ENCODE results near the gene USP31. TPM values are rescaled to one million over a fixed set of nuclear protein-coding genes. Genes with fewer than 3 reads are reported as not detected.

Gene USP31
- total and polyA plus RNA-seq, 2 donors from 2014 or later: 3.5 to 19.7 TPM

GRCh38 chr16:23074423-23074822, 74.8 kb downstream of the USP31 start:
- Histone ChIP-seq H3K36me3 (ENCODE audit: control insufficient read depth in 2 of 3, insufficient read depth in 3 of 3, low read length in 3 of 3) (peaks cover 3 to 14% (median 13%) of the 10 kb centered on the region in 3 donors), H3K9ac (ENCODE audit: low read length in 3 of 3) (no peak overlapping the region), H3K9me3 (ENCODE audit: control insufficient read depth in 2 of 3, insufficient read depth in 1 of 3, low read length in 3 of 3) (no peaks in the 10 kb centered on the region), H3K4me3 (ENCODE audit: low read length in 3 of 3) (no peak overlapping the region), H3K27me3 (ENCODE audit: control insufficient read depth, insufficient read depth, low read length) (no peaks in the 10 kb centered on the region), H3K4me1 (ENCODE audit: control insufficient read depth in 2 of 3, insufficient read depth in 2 of 3, low read depth in 1 of 3, low read length in 3 of 3) (no peaks in the 10 kb centered on the region), H3K27ac (ENCODE audit: low read depth in 2 of 2, low read length in 2 of 2) (no peak overlapping the region)
- TF ChIP-seq CTCF (IDR thresholded peaks at IDR 0.05; ENCODE audit: borderline replicate concordance, extremely low read depth, insufficient read depth): no peak
- DNase-seq (no peak), FAIRE-seq (no peak)
- intact Hi-C loops (cut with DNase I): no loop called here

GRCh38 chr16:23072769-23073549, 76.3 kb downstream of the USP31 start:
- no peaks in the 10 kb centered on the region for H3K4me1 ChIP-seq (ENCODE audit: control insufficient read depth in 2 of 3, insufficient read depth in 2 of 3, low read depth in 1 of 3, low read length in 3 of 3)
- DNase-seq (no peak), FAIRE-seq (no peak)
- TF ChIP-seq CTCF (IDR thresholded peaks at IDR 0.05; ENCODE audit: borderline replicate concordance, extremely low read depth, insufficient read depth): no peak
- no peaks in the 10 kb centered on the region for H3K9me3 ChIP-seq (ENCODE audit: control insufficient read depth in 2 of 3, insufficient read depth in 1 of 3, low read length in 3 of 3)
- H3K27me3 ChIP-seq (ENCODE audit: control insufficient read depth, insufficient read depth, low read length): no peaks in the 10 kb centered on the region
- H3K27ac ChIP-seq (ENCODE audit: low read depth in 2 of 2, low read length in 2 of 2): no peak overlapping the region
- peaks cover 0 to 23% (median 18%) of the 10 kb centered on the region in 3 donors for H3K36me3 ChIP-seq (ENCODE audit: control insufficient read depth in 2 of 3, insufficient read depth in 3 of 3, low read length in 3 of 3)
- H3K4me3 ChIP-seq (ENCODE audit: low read length in 3 of 3): no peak overlapping the region
- intact Hi-C loops (cut with DNase I): no loop called here
- no peak overlapping the region for H3K9ac ChIP-seq (ENCODE audit: low read length in 3 of 3)

GRCh38 chr16:23072084-23072599, 77.1 kb downstream of the USP31 start:
- DNase-seq (peak in 2 of 5 donors; percentile 39 to 91), FAIRE-seq (no peak)
- intact Hi-C loops (cut with DNase I): no loop called here
- H3K27me3 ChIP-seq (ENCODE audit: control insufficient read depth, insufficient read depth, low read length): no peaks in the 10 kb centered on the region
- peaks cover 0 to 26% (median 18%) of the 10 kb centered on the region in 3 donors for H3K36me3 ChIP-seq (ENCODE audit: control insufficient read depth in 2 of 3, insufficient read depth in 3 of 3, low read length in 3 of 3)
- no peak overlapping the region for H3K27ac ChIP-seq (ENCODE audit: low read depth in 2 of 2, low read length in 2 of 2)
- H3K4me1 ChIP-seq (ENCODE audit: control insufficient read depth in 2 of 3, insufficient read depth in 2 of 3, low read depth in 1 of 3, low read length in 3 of 3): no peaks in the 10 kb centered on the region
- no peak overlapping the region for H3K9ac ChIP-seq (ENCODE audit: low read length in 3 of 3)
- no peak overlapping the region for H3K4me3 ChIP-seq (ENCODE audit: low read length in 3 of 3)
- TF ChIP-seq CTCF (IDR thresholded peaks at IDR 0.05; ENCODE audit: borderline replicate concordance, extremely low read depth, insufficient read depth): no peak
- no peaks in the 10 kb centered on the region for H3K9me3 ChIP-seq (ENCODE audit: control insufficient read depth in 2 of 3, insufficient read depth in 1 of 3, low read length in 3 of 3)

Data from kidney (tissue), 14 donors.